ENCODE measurements around the gene SLC7A8. TPM values are rescaled to one million over a fixed set of nuclear protein-coding genes. Genes with fewer than 3 reads are reported as not detected.

SLC7A8 gene
- total RNA-seq, 2 experiments from 2014 or later, result 1.5 to 1.9 TPM

DNA sequence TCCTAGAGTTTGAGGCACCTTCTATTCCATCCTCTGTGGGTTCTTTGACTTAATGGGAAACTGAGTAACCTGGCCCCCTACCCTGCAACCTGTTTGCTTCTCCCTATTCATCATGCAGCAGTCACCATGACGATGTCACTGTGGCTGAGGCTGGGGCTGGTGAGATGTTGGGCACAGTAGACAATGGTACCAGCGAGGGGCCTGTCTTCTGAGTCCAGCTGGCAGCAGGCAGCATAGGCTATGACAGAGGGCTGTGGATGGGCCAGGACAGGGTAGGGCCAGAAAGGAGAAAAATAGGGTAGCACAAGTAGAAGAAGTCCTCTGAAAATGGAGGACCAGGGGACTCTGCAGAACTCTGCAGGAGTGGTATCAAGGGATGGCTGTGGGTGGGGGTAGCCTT is 80.7 kb downstream of the SLC7A8 start:
- ChIA-PET CTCF (interaction anchor here (1.4 to 6.5 kb wide), 5 partner anchors 9 to 45 kb away, joined by 3 to 32 read pairs (median 13); partner anchors contain the start of gene CDH24), POLR2A (no interaction called here)
- no peak for DNase-seq
- peaks cover 14% of the 10 kb centered on the region for H3K36me3 Mint-ChIP-seq (ENCODE audit: low read depth)
- H3K27ac Mint-ChIP-seq, result no peak overlapping the region
- H3K4me1 Mint-ChIP-seq (ENCODE audit: low read depth), result peaks cover 1% of the 10 kb centered on the region
- TF ChIP-seq, protein P1, sequence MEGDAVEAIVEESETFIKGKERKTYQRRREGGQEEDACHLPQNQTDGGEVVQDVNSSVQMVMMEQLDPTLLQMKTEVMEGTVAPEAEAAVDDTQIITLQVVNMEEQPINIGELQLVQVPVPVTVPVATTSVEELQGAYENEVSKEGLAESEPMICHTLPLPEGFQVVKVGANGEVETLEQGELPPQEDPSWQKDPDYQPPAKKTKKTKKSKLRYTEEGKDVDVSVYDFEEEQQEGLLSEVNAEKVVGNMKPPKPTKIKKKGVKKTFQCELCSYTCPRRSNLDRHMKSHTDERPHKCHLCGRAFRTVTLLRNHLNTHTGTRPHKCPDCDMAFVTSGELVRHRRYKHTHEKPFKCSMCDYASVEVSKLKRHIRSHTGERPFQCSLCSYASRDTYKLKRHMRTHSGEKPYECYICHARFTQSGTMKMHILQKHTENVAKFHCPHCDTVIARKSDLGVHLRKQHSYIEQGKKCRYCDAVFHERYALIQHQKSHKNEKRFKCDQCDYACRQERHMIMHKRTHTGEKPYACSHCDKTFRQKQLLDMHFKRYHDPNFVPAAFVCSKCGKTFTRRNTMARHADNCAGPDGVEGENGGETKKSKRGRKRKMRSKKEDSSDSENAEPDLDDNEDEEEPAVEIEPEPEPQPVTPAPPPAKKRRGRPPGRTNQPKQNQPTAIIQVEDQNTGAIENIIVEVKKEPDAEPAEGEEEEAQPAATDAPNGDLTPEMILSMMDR (IDR thresholded peaks at IDR 0.05), result no peak
- no peak for ATAC-seq
- intact Hi-C loops (cut with micrococcal nuclease), result no loop called here
- no peak overlapping the region for H3K4me3 Mint-ChIP-seq
- no peaks in the 10 kb centered on the region for H3K9me3 Mint-ChIP-seq
- no peaks in the 10 kb centered on the region for H3K27me3 Mint-ChIP-seq

DNA sequence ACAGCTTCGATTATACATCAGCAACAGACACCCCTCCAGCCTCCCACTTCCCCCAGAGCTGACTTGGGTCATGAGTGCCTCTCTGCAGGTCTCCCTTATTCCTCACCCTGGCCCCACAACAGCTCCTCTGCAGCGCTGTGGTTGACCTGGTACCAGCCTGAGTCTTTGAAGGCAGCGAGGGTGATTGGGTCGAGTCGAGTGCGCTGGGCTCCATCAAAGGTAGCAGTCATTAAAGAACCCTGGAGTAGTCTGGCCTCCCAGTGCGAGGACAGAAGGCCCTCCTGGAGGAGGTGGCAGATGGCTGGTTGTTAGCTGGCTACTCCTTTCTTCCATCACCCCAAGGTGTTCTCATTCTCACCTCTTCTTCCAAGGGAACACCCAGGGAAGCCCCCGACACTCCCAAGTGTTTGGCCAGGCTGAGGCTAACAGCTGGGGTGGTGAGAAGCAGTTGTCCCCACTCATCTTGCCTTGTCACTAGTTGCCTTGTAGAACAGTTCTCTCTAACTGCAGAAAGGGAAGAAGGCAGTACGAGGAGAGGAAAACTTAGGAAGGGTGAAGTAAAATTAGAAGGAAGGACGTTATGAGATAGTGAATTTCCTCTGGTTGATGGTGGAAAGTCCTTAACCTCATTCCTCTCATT is 81.4 kb downstream of the SLC7A8 start:
- peaks cover 21% of the 10 kb centered on the region for H3K36me3 Mint-ChIP-seq (ENCODE audit: low read depth)
- H3K4me3 Mint-ChIP-seq, result no peak overlapping the region
- ATAC-seq (no peak), DNase-seq (no peak)
- TF ChIP-seq, protein P1 (IDR thresholded peaks at IDR 0.05), result no peak
- intact Hi-C loops (cut with micrococcal nuclease), result no loop called here
- H3K27ac Mint-ChIP-seq, result no peak overlapping the region
- H3K4me1 Mint-ChIP-seq (ENCODE audit: low read depth), result peaks cover 8% of the 10 kb centered on the region
- no peaks in the 10 kb centered on the region for H3K9me3 Mint-ChIP-seq
- ChIA-PET CTCF (interaction anchor here (1.4 to 6.5 kb wide), 6 partner anchors 8 to 44 kb away, joined by 3 to 32 read pairs (median 20); partner anchors contain the start of gene CDH24), POLR2A (no interaction called here)
- no peaks in the 10 kb centered on the region for H3K27me3 Mint-ChIP-seq

DNA sequence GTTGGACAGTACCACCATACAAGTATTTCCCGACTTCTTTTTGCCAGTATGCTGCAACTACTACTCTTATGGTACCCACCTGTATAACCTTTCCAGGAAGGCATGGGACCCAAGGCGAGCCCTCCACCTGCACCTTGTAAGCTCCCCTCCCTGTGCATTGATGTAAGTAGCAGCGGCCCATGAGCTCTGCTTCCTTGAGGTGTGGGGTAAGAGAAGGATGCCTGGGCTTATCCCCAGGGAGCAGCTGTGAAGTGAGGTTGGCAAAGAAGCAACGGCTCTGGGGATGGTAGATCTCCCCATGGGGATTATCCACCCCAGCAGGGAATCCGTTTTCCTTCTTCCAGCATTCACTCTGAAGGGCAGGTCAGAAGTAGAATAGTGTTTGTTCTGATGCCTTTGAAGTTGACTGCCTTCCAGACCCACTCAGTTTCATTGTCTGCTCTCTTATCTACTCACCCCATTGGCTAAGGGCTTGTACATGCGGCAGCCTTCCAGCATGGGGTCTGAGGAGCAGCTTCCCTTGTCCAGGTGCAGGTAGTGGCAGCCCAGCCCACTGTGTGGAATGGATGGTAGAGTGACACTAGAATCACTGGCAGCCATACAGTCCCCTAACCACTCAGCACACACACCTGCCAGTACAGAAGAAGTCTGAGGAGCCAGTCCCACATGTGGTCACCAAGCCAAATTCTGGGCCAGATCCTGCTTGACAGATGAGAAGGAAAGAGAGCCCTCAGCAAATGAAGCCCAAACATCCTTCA is 82.1 kb downstream of the SLC7A8 start:
- CTCF ChIA-PET, result interaction anchor here (1.4 to 6.5 kb wide), 5 partner anchors 9 to 44 kb away, joined by 3 to 32 read pairs (median 26); partner anchors contain the start of gene CDH24
- POLR2A ChIA-PET, result interaction anchor here (1.0 kb wide), 1 partner anchor 220 kb away, joined by 3 read pairs; the partner anchor contains the start of gene PABPN1

DNA sequence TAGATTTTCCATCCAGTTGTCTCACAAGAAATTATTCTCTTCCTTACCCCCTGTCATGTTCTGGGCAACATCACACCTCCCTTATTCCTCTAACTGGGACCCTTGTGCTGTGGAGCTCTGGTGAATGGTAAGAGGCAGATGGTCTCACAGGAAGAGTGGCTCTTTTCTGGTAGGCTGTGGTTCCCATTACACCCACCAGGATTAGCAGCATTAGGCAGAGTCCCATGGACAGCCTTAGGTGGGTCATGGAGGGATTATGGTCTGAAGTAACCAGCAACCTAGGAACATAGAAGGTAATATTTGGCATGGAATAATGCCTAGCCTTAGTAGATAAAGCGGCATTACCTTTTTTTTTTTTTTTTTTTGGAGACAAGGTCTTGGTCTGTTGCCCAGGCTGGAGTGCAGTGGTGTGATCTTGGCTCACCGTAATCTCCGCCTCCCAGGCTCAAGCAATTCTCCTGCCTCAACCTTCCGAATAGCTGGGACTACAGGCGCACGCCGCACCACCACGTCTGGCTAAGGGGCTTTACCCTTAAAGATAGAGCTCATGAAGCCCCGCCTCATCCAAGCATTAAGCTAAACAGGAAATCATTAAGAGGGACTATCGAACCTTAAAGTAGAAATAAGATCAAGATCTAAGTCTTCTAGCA is 84.1 kb downstream of the SLC7A8 start:
- intact Hi-C loops (cut with micrococcal nuclease), result no loop called here
- Mint-ChIP-seq H3K9me3 (no peaks in the 10 kb centered on the region), H3K4me3 (no peak overlapping the region), H3K27me3 (no peaks in the 10 kb centered on the region), H3K36me3 (ENCODE audit: low read depth) (peaks cover 25% of the 10 kb centered on the region), H3K27ac (no peak overlapping the region), H3K4me1 (ENCODE audit: low read depth) (peaks cover 15% of the 10 kb centered on the region)
- POLR2A ChIA-PET, result interaction anchor here (1.0 to 1.9 kb wide), 2 partner anchors 10 to 12 kb away, joined by 3 to 4 read pairs; no protein-coding TSS in a partner anchor
- CTCF ChIA-PET, result interaction anchor here (1.0 to 6.5 kb wide), 7 partner anchors 9 to 87 kb away, joined by 3 to 32 read pairs (median 6); no protein-coding TSS in a partner anchor
- TF ChIP-seq, protein P1 (IDR thresholded peaks at IDR 0.05), result no peak
- no peak for ATAC-seq
- DNase-seq, result no peak

More for the DNA sequence above, 82.1 kb downstream of the SLC7A8 start:
- Mint-ChIP-seq H3K27ac (no peak overlapping the region), H3K4me3 (no peak overlapping the region), H3K36me3 (ENCODE audit: low read depth) (peaks cover 25% of the 10 kb centered on the region), H3K9me3 (no peaks in the 10 kb centered on the region), H3K27me3 (no peaks in the 10 kb centered on the region), H3K4me1 (ENCODE audit: low read depth) (peaks cover 15% of the 10 kb centered on the region)
- DNase-seq (no peak), ATAC-seq (no peak)
- TF ChIP-seq, protein P1 (IDR thresholded peaks at IDR 0.05), result no peak
- intact Hi-C loops (cut with micrococcal nuclease), result no loop called here
